ENCODE results near the gene LHFPL5.

Gene LHFPL5

DNA sequence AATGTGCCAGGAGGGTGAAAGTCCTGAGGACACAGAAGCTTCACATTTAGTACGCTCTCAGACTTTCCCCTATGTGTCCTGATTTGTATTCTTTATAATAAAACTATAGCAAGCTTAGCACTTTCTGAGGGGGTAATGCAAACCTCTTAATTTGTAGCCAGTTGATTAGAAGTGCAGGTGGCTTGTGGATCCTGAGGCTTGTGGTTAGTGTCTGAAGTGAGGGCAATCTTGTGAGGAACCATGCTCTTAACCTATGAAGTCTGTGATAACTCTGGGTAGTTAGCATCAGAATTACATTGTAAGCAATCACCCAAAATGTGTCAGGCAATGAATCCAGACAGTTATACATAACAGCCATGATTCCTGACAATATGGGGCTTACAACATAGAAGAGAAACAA lies 51.1 kb downstream of the LHFPL5 start:
- DNase-seq (ENCODE audit: low read depth in 3 of 3), result no peak

- DNase-seq (ENCODE audit: low read depth in 3 of 3), result no peak
Measured at GRCh38 chr6:35857853-35858252, 52.7 kb downstream of the LHFPL5 start.

DNA sequence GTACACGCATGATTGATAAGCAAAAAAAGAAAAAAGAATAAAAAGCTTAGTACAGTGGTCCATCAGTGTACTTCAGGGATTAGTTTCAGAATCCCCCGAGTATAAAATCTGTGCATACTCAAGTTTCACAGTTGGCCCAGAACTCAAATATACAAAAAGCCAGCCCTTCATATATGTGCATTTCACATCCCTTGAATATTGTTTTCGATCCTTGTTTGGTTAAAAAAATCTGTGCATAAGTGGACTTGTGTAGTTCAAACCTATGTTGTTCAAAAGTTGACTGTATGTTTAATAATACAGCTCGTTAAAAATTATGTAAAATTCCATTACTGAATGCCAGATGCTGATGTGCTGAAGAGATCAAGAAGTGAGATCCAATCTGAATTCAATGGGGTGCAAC lies 54.2 kb downstream of the LHFPL5 start:
- DNase-seq (ENCODE audit: low read depth in 3 of 3), result no peak
